Measurements from ENCODE around the gene NEK11.

NEK11 gene

GRCh38 chr3:131261104-131261503 lies 234.4 kb downstream of the NEK11 start:
- Histone ChIP-seq H3K9ac (ENCODE audit: low read depth, low read length) (no peak overlapping the region), H3K27ac (ENCODE audit: low read depth, low read length) (no peak overlapping the region), H3K36me3 (ENCODE audit: control insufficient read depth, insufficient read depth, low read length) (no peaks in the 10 kb centered on the region), H3K4me3 (ENCODE audit: low read depth, low read length) (no peak overlapping the region), H3K4me1 (ENCODE audit: control insufficient read depth, insufficient read depth, low read length) (no peaks in the 10 kb centered on the region), H3K9me3 (ENCODE audit: control insufficient read depth, insufficient read depth, low read length) (no peaks in the 10 kb centered on the region), H3K27me3 (ENCODE audit: control insufficient read depth, insufficient read depth, low read length) (no peaks in the 10 kb centered on the region)

- Histone ChIP-seq H3K4me1 (ENCODE audit: control insufficient read depth, insufficient read depth, low read length) (no peaks in the 10 kb centered on the region), H3K9ac (ENCODE audit: low read depth, low read length) (no peak overlapping the region), H3K4me3 (ENCODE audit: low read depth, low read length) (no peak overlapping the region), H3K27me3 (ENCODE audit: control insufficient read depth, insufficient read depth, low read length) (no peaks in the 10 kb centered on the region), H3K36me3 (ENCODE audit: control insufficient read depth, insufficient read depth, low read length) (no peaks in the 10 kb centered on the region), H3K27ac (ENCODE audit: low read depth, low read length) (no peak overlapping the region), H3K9me3 (ENCODE audit: control insufficient read depth, insufficient read depth, low read length) (no peaks in the 10 kb centered on the region)
These were observed 248.9 kb downstream of the NEK11 start for GRCh38 chr3:131275556-131275955.

GRCh38 chr3:131277836-131278497 lies 251.3 kb downstream of the NEK11 start:
- H3K4me3 ChIP-seq (ENCODE audit: low read depth, low read length), result no peak overlapping the region
- H3K9ac ChIP-seq (ENCODE audit: low read depth, low read length), result no peak overlapping the region
- H3K27me3 ChIP-seq (ENCODE audit: control insufficient read depth, insufficient read depth, low read length), result no peaks in the 10 kb centered on the region
- no peaks in the 10 kb centered on the region for H3K4me1 ChIP-seq (ENCODE audit: control insufficient read depth, insufficient read depth, low read length)
- no peaks in the 10 kb centered on the region for H3K36me3 ChIP-seq (ENCODE audit: control insufficient read depth, insufficient read depth, low read length)
- H3K27ac ChIP-seq (ENCODE audit: low read depth, low read length), result no peak overlapping the region
- H3K9me3 ChIP-seq (ENCODE audit: control insufficient read depth, insufficient read depth, low read length), result no peaks in the 10 kb centered on the region

- Histone ChIP-seq H3K27me3 (ENCODE audit: control insufficient read depth, insufficient read depth, low read length) (no peaks in the 10 kb centered on the region), H3K27ac (ENCODE audit: low read depth, low read length) (no peak overlapping the region), H3K4me1 (ENCODE audit: control insufficient read depth, insufficient read depth, low read length) (peaks cover 14% of the 10 kb centered on the region), H3K9ac (ENCODE audit: low read depth, low read length) (no peak overlapping the region), H3K36me3 (ENCODE audit: control insufficient read depth, insufficient read depth, low read length) (no peaks in the 10 kb centered on the region), H3K4me3 (ENCODE audit: low read depth, low read length) (no peak overlapping the region), H3K9me3 (ENCODE audit: control insufficient read depth, insufficient read depth, low read length) (no peaks in the 10 kb centered on the region)
These were observed 252.9 kb downstream of the NEK11 start for GRCh38 chr3:131279577-131279976.

GRCh38 chr3:131282379-131282778 lies 255.7 kb downstream of the NEK11 start:
- Histone ChIP-seq H3K4me1 (ENCODE audit: control insufficient read depth, insufficient read depth, low read length) (peaks cover 14% of the 10 kb centered on the region), H3K9ac (ENCODE audit: low read depth, low read length) (no peak overlapping the region), H3K9me3 (ENCODE audit: control insufficient read depth, insufficient read depth, low read length) (no peaks in the 10 kb centered on the region), H3K36me3 (ENCODE audit: control insufficient read depth, insufficient read depth, low read length) (no peaks in the 10 kb centered on the region), H3K27ac (ENCODE audit: low read depth, low read length) (no peak overlapping the region), H3K4me3 (ENCODE audit: low read depth, low read length) (no peak overlapping the region), H3K27me3 (ENCODE audit: control insufficient read depth, insufficient read depth, low read length) (no peaks in the 10 kb centered on the region)

- no peak overlapping the region for H3K4me3 ChIP-seq (ENCODE audit: low read depth, low read length)
- H3K36me3 ChIP-seq (ENCODE audit: control insufficient read depth, insufficient read depth, low read length), result no peaks in the 10 kb centered on the region
- peaks cover 14% of the 10 kb centered on the region for H3K4me1 ChIP-seq (ENCODE audit: control insufficient read depth, insufficient read depth, low read length)
- H3K27me3 ChIP-seq (ENCODE audit: control insufficient read depth, insufficient read depth, low read length), result no peaks in the 10 kb centered on the region
- H3K27ac ChIP-seq (ENCODE audit: low read depth, low read length), result no peak overlapping the region
- no peak overlapping the region for H3K9ac ChIP-seq (ENCODE audit: low read depth, low read length)
- H3K9me3 ChIP-seq (ENCODE audit: control insufficient read depth, insufficient read depth, low read length), result no peaks in the 10 kb centered on the region
These were observed 256.3 kb downstream of the NEK11 start for GRCh38 chr3:131282967-131283366.

- Histone ChIP-seq H3K9me3 (ENCODE audit: control insufficient read depth, insufficient read depth, low read length) (no peaks in the 10 kb centered on the region), H3K27ac (ENCODE audit: low read depth, low read length) (no peak overlapping the region), H3K9ac (ENCODE audit: low read depth, low read length) (no peak overlapping the region), H3K4me3 (ENCODE audit: low read depth, low read length) (no peak overlapping the region), H3K36me3 (ENCODE audit: control insufficient read depth, insufficient read depth, low read length) (no peaks in the 10 kb centered on the region), H3K27me3 (ENCODE audit: control insufficient read depth, insufficient read depth, low read length) (no peaks in the 10 kb centered on the region), H3K4me1 (ENCODE audit: control insufficient read depth, insufficient read depth, low read length) (peaks cover 14% of the 10 kb centered on the region)
These were observed 257.2 kb downstream of the NEK11 start for GRCh38 chr3:131283862-131284261.

- Histone ChIP-seq H3K36me3 (ENCODE audit: control insufficient read depth, insufficient read depth, low read length) (no peaks in the 10 kb centered on the region), H3K4me1 (ENCODE audit: control insufficient read depth, insufficient read depth, low read length) (peaks cover 14% of the 10 kb centered on the region), H3K9ac (ENCODE audit: low read depth, low read length) (no peak overlapping the region), H3K4me3 (ENCODE audit: low read depth, low read length) (no peak overlapping the region), H3K27ac (ENCODE audit: low read depth, low read length) (no peak overlapping the region), H3K9me3 (ENCODE audit: control insufficient read depth, insufficient read depth, low read length) (no peaks in the 10 kb centered on the region), H3K27me3 (ENCODE audit: control insufficient read depth, insufficient read depth, low read length) (no peaks in the 10 kb centered on the region)
These were observed 257.6 kb downstream of the NEK11 start for GRCh38 chr3:131284302-131284701.

- Histone ChIP-seq H3K27me3 (ENCODE audit: control insufficient read depth, insufficient read depth, low read length) (no peaks in the 10 kb centered on the region), H3K9me3 (ENCODE audit: control insufficient read depth, insufficient read depth, low read length) (no peaks in the 10 kb centered on the region), H3K4me1 (ENCODE audit: control insufficient read depth, insufficient read depth, low read length) (peaks cover 14% of the 10 kb centered on the region), H3K4me3 (ENCODE audit: low read depth, low read length) (no peak overlapping the region), H3K36me3 (ENCODE audit: control insufficient read depth, insufficient read depth, low read length) (no peaks in the 10 kb centered on the region), H3K27ac (ENCODE audit: low read depth, low read length) (no peak overlapping the region), H3K9ac (ENCODE audit: low read depth, low read length) (no peak overlapping the region)
These were observed 258.8 kb downstream of the NEK11 start for GRCh38 chr3:131285456-131285855.

GRCh38 chr3:131299836-131300235 lies 273.2 kb downstream of the NEK11 start:
- Histone ChIP-seq H3K27me3 (ENCODE audit: control insufficient read depth, insufficient read depth, low read length) (no peaks in the 10 kb centered on the region), H3K4me1 (ENCODE audit: control insufficient read depth, insufficient read depth, low read length) (no peaks in the 10 kb centered on the region), H3K4me3 (ENCODE audit: low read depth, low read length) (no peak overlapping the region), H3K9me3 (ENCODE audit: control insufficient read depth, insufficient read depth, low read length) (no peaks in the 10 kb centered on the region), H3K27ac (ENCODE audit: low read depth, low read length) (no peak overlapping the region), H3K9ac (ENCODE audit: low read depth, low read length) (no peak overlapping the region), H3K36me3 (ENCODE audit: control insufficient read depth, insufficient read depth, low read length) (no peaks in the 10 kb centered on the region)

- Histone ChIP-seq H3K27me3 (ENCODE audit: control insufficient read depth, insufficient read depth, low read length) (no peaks in the 10 kb centered on the region), H3K36me3 (ENCODE audit: control insufficient read depth, insufficient read depth, low read length) (no peaks in the 10 kb centered on the region), H3K9ac (ENCODE audit: low read depth, low read length) (no peak overlapping the region), H3K4me1 (ENCODE audit: control insufficient read depth, insufficient read depth, low read length) (no peaks in the 10 kb centered on the region), H3K4me3 (ENCODE audit: low read depth, low read length) (no peak overlapping the region), H3K27ac (ENCODE audit: low read depth, low read length) (no peak overlapping the region), H3K9me3 (ENCODE audit: control insufficient read depth, insufficient read depth, low read length) (no peaks in the 10 kb centered on the region)
These were observed 277.2 kb downstream of the NEK11 start for GRCh38 chr3:131303848-131304247.

All from HUES48 (cell line).